Measurements from ENCODE around the gene CCDC60.

DNA sequence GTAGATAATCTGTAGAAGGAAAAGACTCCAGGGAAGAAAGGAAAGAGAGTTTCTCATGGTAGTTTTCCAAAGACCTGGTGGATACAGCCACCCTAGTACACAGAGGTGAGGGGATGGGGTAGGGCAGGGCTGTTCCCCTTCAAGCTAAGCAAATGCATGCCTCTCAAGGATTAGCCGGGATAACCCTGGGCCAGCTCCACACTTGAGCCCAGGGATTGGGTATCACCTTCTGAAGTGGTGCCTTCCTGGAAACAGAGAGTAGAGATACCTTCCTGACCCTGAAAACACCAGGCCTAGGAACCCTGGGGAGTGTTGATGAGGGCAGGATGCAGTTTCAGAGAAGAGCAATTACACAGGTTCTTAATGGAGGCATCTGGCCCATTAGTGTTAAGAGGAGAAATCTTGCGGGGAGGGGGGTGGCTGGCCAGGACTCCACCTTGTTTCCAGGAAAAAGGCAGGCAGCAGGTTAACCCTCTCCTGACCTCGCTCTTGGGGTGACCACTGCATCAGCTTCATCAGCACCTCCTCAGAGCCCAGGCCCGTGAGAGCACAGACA lies 152.1 kb downstream of the CCDC60 start:
- TF ChIP-seq, protein P1, sequence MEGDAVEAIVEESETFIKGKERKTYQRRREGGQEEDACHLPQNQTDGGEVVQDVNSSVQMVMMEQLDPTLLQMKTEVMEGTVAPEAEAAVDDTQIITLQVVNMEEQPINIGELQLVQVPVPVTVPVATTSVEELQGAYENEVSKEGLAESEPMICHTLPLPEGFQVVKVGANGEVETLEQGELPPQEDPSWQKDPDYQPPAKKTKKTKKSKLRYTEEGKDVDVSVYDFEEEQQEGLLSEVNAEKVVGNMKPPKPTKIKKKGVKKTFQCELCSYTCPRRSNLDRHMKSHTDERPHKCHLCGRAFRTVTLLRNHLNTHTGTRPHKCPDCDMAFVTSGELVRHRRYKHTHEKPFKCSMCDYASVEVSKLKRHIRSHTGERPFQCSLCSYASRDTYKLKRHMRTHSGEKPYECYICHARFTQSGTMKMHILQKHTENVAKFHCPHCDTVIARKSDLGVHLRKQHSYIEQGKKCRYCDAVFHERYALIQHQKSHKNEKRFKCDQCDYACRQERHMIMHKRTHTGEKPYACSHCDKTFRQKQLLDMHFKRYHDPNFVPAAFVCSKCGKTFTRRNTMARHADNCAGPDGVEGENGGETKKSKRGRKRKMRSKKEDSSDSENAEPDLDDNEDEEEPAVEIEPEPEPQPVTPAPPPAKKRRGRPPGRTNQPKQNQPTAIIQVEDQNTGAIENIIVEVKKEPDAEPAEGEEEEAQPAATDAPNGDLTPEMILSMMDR (IDR thresholded peaks at IDR 0.05), result no peak
- no peak for TF ChIP-seq POLR2A (IDR thresholded peaks at IDR 0.05)
- no peak for TF ChIP-seq POLR2AphosphoS5 (IDR thresholded peaks at IDR 0.05)

Data from breast epithelium (tissue), 3 donors.